Measurements from ENCODE around the gene CHKA.

DNA sequence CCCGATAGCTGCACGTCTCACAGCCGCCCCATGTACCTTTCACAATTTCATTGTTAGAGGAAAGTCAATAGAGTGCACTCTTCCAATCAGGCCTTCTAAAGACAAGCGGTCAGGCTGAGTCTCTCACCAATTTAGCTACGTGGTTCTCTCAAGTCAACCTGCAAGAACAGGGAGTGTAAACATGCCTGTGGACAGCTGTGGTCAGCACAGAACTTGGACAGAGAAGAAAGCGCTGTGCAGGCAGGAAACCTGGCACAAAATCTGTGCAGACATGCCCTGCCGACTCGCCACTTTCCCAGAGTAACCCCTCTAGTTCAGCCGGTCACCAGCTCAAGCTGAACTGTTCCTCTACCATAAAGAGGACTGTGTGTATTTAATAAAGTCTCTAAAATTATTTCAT, 39.5 kb downstream of the CHKA start:
- no peak for TF ChIP-seq CTCF (IDR thresholded peaks at IDR 0.05; ENCODE audit: insufficient read depth, low read length)
- TF ChIP-seq, protein P1, sequence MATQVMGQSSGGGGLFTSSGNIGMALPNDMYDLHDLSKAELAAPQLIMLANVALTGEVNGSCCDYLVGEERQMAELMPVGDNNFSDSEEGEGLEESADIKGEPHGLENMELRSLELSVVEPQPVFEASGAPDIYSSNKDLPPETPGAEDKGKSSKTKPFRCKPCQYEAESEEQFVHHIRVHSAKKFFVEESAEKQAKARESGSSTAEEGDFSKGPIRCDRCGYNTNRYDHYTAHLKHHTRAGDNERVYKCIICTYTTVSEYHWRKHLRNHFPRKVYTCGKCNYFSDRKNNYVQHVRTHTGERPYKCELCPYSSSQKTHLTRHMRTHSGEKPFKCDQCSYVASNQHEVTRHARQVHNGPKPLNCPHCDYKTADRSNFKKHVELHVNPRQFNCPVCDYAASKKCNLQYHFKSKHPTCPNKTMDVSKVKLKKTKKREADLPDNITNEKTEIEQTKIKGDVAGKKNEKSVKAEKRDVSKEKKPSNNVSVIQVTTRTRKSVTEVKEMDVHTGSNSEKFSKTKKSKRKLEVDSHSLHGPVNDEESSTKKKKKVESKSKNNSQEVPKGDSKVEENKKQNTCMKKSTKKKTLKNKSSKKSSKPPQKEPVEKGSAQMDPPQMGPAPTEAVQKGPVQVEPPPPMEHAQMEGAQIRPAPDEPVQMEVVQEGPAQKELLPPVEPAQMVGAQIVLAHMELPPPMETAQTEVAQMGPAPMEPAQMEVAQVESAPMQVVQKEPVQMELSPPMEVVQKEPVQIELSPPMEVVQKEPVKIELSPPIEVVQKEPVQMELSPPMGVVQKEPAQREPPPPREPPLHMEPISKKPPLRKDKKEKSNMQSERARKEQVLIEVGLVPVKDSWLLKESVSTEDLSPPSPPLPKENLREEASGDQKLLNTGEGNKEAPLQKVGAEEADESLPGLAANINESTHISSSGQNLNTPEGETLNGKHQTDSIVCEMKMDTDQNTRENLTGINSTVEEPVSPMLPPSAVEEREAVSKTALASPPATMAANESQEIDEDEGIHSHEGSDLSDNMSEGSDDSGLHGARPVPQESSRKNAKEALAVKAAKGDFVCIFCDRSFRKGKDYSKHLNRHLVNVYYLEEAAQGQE (IDR thresholded peaks at IDR 0.05; ENCODE audit: insufficient replicate concordance, low read depth), result no peak
- TF ChIP-seq GABPA (IDR thresholded peaks at IDR 0.05; ENCODE audit: low read depth), result no peak
- TF ChIP-seq POLR2AphosphoS5 (IDR thresholded peaks at IDR 0.05; ENCODE audit: low read depth), result no peak

Data from HL-60 (cell line).